Panc1 (cell line): Measurements from ENCODE around the gene IPO11. TPM values are rescaled to one million over a fixed set of nuclear protein-coding genes. Genes with fewer than 3 reads are reported as not detected.

Experiments used
- ATAC-seq: fragments of 200-7000 bp; cut with Tn5 transposase; 2 replicates; pipeline ENCODE4 v1.9.1; 2020; ENCODE audit warnings: mild to moderate bottlenecking, moderate library complexity
- BruUV-seq: library from RNA; stranded (reverse); fragments of 400-500 nt; replicated peaks from 2 replicates; lab custom pipeline; 2021; lab: Mats Ljungman, UMichigan
- CTCF ChIA-PET: fragments of 300-600 bp; sonication (Branson Sonifier 250); formaldehyde crosslinking; loops from one replicate; lab custom pipeline; 2022; ENCODE audit warnings: antibody characterized with exemption; lab: Charles Lee
- POLR2A ChIA-PET: fragments of 300-600 bp; sonication (Branson Sonifier 250); formaldehyde crosslinking; loops from one replicate; lab custom pipeline; 2022; ENCODE audit warnings: antibody characterized with exemption; lab: Charles Lee
- DNase-seq: peaks from one replicate; pipeline ENCODE4 v3.0.0-alpha.2; 2010; ENCODE audit warnings: low read depth, low spot score
- H3K27ac ChIP-seq: 2 replicates; pipeline ENCODE4 v1.5.1; 2011; ENCODE audit warnings: mild to moderate bottlenecking, low read length, inconsistent platforms
- H3K27me3 ChIP-seq: fragments of 200-500 bp; sonication (Bioruptor generic); 2 replicates; pipeline ENCODE4 v1.6.0; 2014; ENCODE audit warnings: low read length, inconsistent platforms; ENCODE audit not compliant: control insufficient read depth, insufficient read depth
- H3K36me3 ChIP-seq: fragments of 200-500 bp; sonication (Bioruptor generic); 2 replicates; pipeline ENCODE4 v1.5.1; 2014; ENCODE audit warnings: inconsistent platforms, mild to moderate bottlenecking, low read length, moderate library complexity; ENCODE audit not compliant: control insufficient read depth, insufficient read depth
- H3K4me1 ChIP-seq: 2 replicates; pipeline ENCODE4 v1.5.1; 2011; ENCODE audit warnings: inconsistent platforms, mild to moderate bottlenecking, low read length, moderate library complexity; ENCODE audit not compliant: control insufficient read depth, insufficient read depth
- H3K4me3 ChIP-seq, 2 experiments: 2 replicates each; pipeline ENCODE4 v1.5.1; 2011 to 2012; ENCODE audit warnings: low read depth in 2 of 2, low read length in 2 of 2, mild to moderate bottlenecking in 2 of 2, inconsistent platforms in 1 of 2, moderate library complexity in 1 of 2
- H3K9me3 ChIP-seq: fragments of 200-500 bp; sonication (Bioruptor generic); 2 replicates; pipeline ENCODE4 v1.5.1; 2014; ENCODE audit warnings: low read depth, mild to moderate bottlenecking, inconsistent platforms, low read length, moderate library complexity; ENCODE audit not compliant: control insufficient read depth, insufficient read depth
- CTCF ChIP-seq: fragments of 450-650 bp; IDR thresholded peaks from 2 replicates; pipeline ENCODE4 v1.5.1; 2017; ENCODE audit warnings: mild to moderate bottlenecking
- POLR2AphosphoS5 ChIP-seq: IDR thresholded peaks from 2 replicates; pipeline ENCODE4 v1.6.1; 2012; ENCODE audit warnings: mild to moderate bottlenecking, low read depth, low read length, moderate library complexity
- REST ChIP-seq, 2 experiments: IDR thresholded peaks; 2 replicates each; pipeline ENCODE4 v1.6.1; 2011 to 2012; ENCODE audit warnings: low read depth in 2 of 2, control low read depth in 1 of 2, low read length in 1 of 2, mild to moderate bottlenecking in 1 of 2, moderate library complexity in 1 of 2; ENCODE audit not compliant: insufficient read depth in 1 of 2
- SIN3A ChIP-seq: IDR thresholded peaks from 2 replicates; pipeline ENCODE4 v1.6.1; 2012; ENCODE audit warnings: low read depth, mild to moderate bottlenecking, low read length, moderate library complexity, borderline replicate concordance; ENCODE audit not compliant: insufficient read depth
- TCF7L2 ChIP-seq: IDR thresholded peaks from 2 replicates; pipeline ENCODE4 v1.6.1; 2011; ENCODE audit warnings: mild to moderate bottlenecking, low read depth, low read length, inconsistent platforms
- in situ Hi-C: cut with HindIII; loops from 2 replicates; pipeline ENCODE4 v1.10.0; 2016; ENCODE audit warnings: low sequenced_read_pairs, low pct_unique_long_range_greater_than_20kb
- intact Hi-C: fragments of 100-400 bp; cut with micrococcal nuclease; formaldehyde crosslinking; loops from one replicate; pipeline ENCODE4 v1.10.0; 2022; ENCODE audit not compliant: unreplicated experiment
- total RNA-seq: library from RNA; stranded (reverse); gene quantifications from one replicate; pipeline ENCODE4 v1.2.1, GENCODE V29; 2021; ENCODE audit not compliant: unreplicated experiment

IPO11 gene
- total RNA-seq, 1 experiment from 2014 or later = 39.8 TPM

- in situ Hi-C loops (no loop called here), intact Hi-C loops (no loop called here)
- no peak for TF ChIP-seq TCF7L2
- TF ChIP-seq CTCF = no peak
- no peak for TF ChIP-seq POLR2AphosphoS5
- TF ChIP-seq SIN3A = no peak
- TF ChIP-seq REST (IDR thresholded peaks at IDR 0.05; ENCODE audit: insufficient read depth in 1 of 2, low read depth in 2 of 2, low read length in 1 of 2) = no peak
- H3K36me3 ChIP-seq = no peaks in the 10 kb centered on the region; the same call in 1 of the 2 replicates
- POLR2A ChIA-PET = no interaction called here
- CTCF ChIA-PET = no interaction called here
- no peaks in the 10 kb centered on the region for H3K9me3 ChIP-seq
- no peaks in the 10 kb centered on the region for H3K4me1 ChIP-seq
- ATAC-seq (no peak), DNase-seq (no peak)
- BruUV-seq = no TSS peak
- no peak overlapping the region for H3K27ac ChIP-seq
- no peaks in the 10 kb centered on the region for H3K27me3 ChIP-seq
- no peak overlapping the region for H3K4me3 ChIP-seq
Measured at GRCh38 chr5:62536783-62537182, 124.2 kb downstream of the IPO11 start.

- peak; percentile 36 for DNase-seq
- Histone ChIP-seq H3K27ac (no peak overlapping the region), H3K4me1 (no peaks in the 10 kb centered on the region)
Measured at GRCh38 chr5:62538017-62538942, 125.7 kb downstream of the IPO11 start.

More at GRCh38 chr5:62538017-62538942, 125.7 kb downstream of the IPO11 start:
- no peaks in the 10 kb centered on the region; the same call in 1 of the 2 replicates for H3K36me3 ChIP-seq
- H3K27me3 ChIP-seq = no peaks in the 10 kb centered on the region
- ChIA-PET POLR2A (interaction anchor here (1.1 kb wide), 1 partner anchor 19 kb away, joined by 3 read pairs; no protein-coding TSS in a partner anchor), CTCF (no interaction called here)
- intact Hi-C loops (no loop called here), in situ Hi-C loops (no loop called here)
- BruUV-seq = no TSS peak
- TF ChIP-seq CTCF (no peak), TCF7L2 (no peak), POLR2AphosphoS5 (no peak), REST (IDR thresholded peaks at IDR 0.05; ENCODE audit: insufficient read depth in 1 of 2, low read depth in 2 of 2, low read length in 1 of 2) (no peak), SIN3A (no peak)
- ATAC-seq = no peak; the same call in 1 of the 2 replicates
- no peaks in the 10 kb centered on the region for H3K9me3 ChIP-seq
- no peak overlapping the region for H3K4me3 ChIP-seq
